Measurements from ENCODE around the gene TECPR2. TPM values are rescaled to one million over a fixed set of nuclear protein-coding genes. Genes with fewer than 3 reads are reported as not detected.
A peak's percentile ranks its signal among the peaks of the same experiment; 100 is the strongest.

Gene TECPR2
- total RNA-seq, 1 donor from 2014 or later, result 26.9 TPM

DNA sequence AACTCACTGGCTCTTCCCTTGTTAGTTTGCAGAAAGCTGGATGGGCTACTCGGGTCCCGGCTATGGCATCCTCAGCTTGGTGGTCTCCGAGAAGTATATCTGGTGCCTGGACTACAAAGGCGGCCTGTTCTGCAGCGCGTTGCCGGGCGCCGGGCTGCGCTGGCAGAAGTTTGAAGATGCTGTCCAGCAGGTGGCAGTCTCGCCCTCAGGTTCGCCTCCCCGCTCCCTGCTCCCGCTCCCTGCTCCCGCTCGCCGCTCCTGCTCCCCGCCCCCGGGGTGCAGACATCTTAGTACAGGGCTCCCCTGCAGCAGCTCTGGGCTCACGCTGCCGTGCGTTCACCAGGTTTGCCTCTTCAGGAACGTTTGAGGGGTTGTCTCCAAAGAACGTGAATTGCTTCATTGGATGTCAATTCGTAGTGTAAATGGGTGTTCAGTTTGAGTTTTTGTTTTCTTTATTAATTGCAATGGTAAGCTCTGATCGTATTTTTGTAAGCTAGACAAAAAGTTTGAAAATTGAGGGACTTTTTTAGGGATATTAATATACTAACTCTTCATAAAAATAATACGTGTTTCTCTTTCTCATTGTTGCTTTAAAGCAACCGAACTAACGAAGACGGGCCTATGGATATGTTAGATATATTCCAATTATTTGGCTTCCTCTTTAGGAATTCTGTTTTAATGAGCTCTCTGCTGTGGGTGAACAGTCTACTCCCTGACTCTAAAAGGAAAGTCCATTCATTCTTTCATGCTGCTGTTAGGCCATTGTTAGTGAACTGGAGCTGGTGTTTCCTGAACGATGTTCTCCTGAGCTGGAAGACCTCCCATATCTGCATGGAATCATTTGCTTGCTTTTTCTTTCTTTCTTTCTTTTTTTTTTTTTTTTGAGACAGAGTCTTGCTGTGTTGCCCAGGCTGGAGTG, 75.5 kb downstream of the TECPR2 start:
- H3K27me3 Mint-ChIP-seq (ENCODE audit: unreplicated experiment), result no peaks in the 10 kb centered on the region
- peak overlapping the region; percentile 47 for H3K4me3 Mint-ChIP-seq (ENCODE audit: unreplicated experiment)
- H3K9me3 Mint-ChIP-seq (ENCODE audit: unreplicated experiment), result no peaks in the 10 kb centered on the region
- peaks cover 6% of the 10 kb centered on the region for H3K4me1 Mint-ChIP-seq (ENCODE audit: unreplicated experiment)
- no peak overlapping the region for H3K27ac Mint-ChIP-seq (ENCODE audit: unreplicated experiment)
- H3K36me3 Mint-ChIP-seq (ENCODE audit: unreplicated experiment), result peaks cover 25% of the 10 kb centered on the region
- DNase-seq (ENCODE audit: extremely low spot score, unreplicated experiment), result peak; percentile 93
- TF ChIP-seq, protein P1, sequence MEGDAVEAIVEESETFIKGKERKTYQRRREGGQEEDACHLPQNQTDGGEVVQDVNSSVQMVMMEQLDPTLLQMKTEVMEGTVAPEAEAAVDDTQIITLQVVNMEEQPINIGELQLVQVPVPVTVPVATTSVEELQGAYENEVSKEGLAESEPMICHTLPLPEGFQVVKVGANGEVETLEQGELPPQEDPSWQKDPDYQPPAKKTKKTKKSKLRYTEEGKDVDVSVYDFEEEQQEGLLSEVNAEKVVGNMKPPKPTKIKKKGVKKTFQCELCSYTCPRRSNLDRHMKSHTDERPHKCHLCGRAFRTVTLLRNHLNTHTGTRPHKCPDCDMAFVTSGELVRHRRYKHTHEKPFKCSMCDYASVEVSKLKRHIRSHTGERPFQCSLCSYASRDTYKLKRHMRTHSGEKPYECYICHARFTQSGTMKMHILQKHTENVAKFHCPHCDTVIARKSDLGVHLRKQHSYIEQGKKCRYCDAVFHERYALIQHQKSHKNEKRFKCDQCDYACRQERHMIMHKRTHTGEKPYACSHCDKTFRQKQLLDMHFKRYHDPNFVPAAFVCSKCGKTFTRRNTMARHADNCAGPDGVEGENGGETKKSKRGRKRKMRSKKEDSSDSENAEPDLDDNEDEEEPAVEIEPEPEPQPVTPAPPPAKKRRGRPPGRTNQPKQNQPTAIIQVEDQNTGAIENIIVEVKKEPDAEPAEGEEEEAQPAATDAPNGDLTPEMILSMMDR (IDR thresholded peaks at IDR 0.05), result peak; percentile 89

DNA sequence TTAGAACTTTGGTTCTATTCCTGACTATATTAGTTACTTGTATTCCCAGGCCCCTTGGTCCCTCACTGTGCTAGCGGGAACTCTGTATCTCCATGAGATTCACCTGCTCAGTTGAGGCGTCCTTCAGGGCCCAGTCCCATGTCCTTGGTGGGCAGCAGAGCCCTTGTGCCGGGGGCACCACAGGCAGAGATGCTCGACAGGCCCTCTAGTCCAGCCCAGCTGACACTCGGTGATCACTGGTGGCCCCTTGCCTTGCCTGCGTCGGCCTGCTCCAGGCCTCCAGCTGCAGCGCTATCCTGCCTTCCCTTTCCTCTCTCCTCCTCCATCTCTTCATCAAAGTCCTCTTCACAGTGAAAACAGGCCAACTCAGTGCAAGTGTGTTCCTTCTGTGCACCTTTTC, 76.8 kb downstream of the TECPR2 start:
- Mint-ChIP-seq H3K27ac (ENCODE audit: unreplicated experiment) (no peak overlapping the region), H3K4me3 (ENCODE audit: unreplicated experiment) (no peak overlapping the region), H3K27me3 (ENCODE audit: unreplicated experiment) (no peaks in the 10 kb centered on the region), H3K9me3 (ENCODE audit: unreplicated experiment) (no peaks in the 10 kb centered on the region), H3K4me1 (ENCODE audit: unreplicated experiment) (peaks cover 6% of the 10 kb centered on the region), H3K36me3 (ENCODE audit: unreplicated experiment) (peaks cover 24% of the 10 kb centered on the region)
- TF ChIP-seq, protein P1 (IDR thresholded peaks at IDR 0.05), result no peak
- DNase-seq (ENCODE audit: extremely low spot score, unreplicated experiment), result no peak

DNA sequence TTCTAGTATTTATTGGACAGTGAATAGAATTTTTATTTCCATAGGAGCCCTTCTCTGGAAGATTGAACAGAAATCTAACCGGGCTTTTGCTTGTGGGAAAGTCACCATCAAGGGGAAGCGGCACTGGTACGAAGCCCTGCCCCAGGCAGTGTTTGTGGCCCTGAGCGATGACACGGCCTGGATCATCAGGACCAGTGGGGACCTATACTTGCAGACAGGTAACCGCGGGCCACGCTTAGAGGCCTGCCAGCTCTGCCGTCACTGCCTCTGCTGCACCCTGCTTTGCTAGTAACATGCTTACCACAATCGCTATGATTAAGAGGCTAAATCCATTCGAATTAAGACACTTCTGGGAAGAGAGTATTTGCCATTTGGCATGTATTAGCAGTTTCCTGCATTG, 77.7 kb downstream of the TECPR2 start:
- H3K27ac Mint-ChIP-seq (ENCODE audit: unreplicated experiment), result no peak overlapping the region
- no peak overlapping the region for H3K4me3 Mint-ChIP-seq (ENCODE audit: unreplicated experiment)
- peaks cover 29% of the 10 kb centered on the region for H3K36me3 Mint-ChIP-seq (ENCODE audit: unreplicated experiment)
- no peak for DNase-seq (ENCODE audit: extremely low spot score, unreplicated experiment)
- TF ChIP-seq, protein P1 (IDR thresholded peaks at IDR 0.05), result no peak
- peaks cover 6% of the 10 kb centered on the region for H3K4me1 Mint-ChIP-seq (ENCODE audit: unreplicated experiment)
- no peaks in the 10 kb centered on the region for H3K27me3 Mint-ChIP-seq (ENCODE audit: unreplicated experiment)
- H3K9me3 Mint-ChIP-seq (ENCODE audit: unreplicated experiment), result no peaks in the 10 kb centered on the region

DNA sequence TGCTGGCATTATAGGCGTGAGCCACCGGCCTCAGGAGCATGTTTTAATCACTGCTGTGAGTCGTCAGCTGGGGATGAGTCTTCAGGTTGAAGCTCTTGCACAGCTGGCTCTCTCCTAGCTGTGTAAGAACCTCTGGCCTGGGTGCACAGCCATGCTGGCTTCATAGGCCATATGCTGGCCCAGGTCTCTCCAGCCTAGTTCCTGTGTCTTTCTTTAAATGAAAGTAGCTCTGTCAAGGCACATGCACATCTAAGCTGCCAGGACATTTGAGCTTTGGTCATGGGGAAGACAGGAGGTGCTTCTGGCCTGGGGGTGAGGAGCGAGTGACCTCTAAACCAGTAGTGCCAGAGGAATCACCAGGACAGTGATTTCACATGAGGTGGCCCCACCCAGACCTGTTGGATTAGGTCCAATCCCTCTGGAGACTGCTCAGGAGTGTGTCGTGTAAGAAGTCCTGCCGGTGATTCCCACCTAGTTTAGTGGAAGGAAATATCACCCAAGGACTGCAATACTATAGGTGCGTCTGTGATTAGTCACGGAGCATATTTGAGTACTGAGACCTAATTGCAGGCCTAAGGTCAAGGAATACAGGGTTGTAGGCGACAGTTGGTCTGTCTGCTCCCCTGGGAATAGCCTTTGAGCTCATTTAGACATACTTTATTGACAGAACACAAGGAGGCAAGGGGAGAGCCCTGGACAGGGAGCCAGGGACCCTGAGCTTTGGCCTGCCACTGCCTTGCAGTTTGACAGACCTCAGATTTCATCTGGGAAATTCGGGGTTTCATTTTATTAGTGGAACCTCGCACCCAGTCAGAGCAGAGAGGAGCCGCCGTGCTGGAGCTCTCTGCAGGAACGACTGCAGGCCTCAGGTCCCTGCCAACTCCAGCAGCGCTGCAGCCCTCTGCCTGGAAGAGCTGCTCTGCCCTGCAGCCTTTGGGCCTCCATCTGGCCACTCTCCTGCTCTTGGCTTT, 79.8 kb downstream of the TECPR2 start:
- Mint-ChIP-seq H3K9me3 (ENCODE audit: unreplicated experiment) (no peaks in the 10 kb centered on the region), H3K27ac (ENCODE audit: unreplicated experiment) (no peak overlapping the region), H3K4me1 (ENCODE audit: unreplicated experiment) (peaks cover 6% of the 10 kb centered on the region), H3K4me3 (ENCODE audit: unreplicated experiment) (no peak overlapping the region), H3K36me3 (ENCODE audit: unreplicated experiment) (peaks cover 41% of the 10 kb centered on the region), H3K27me3 (ENCODE audit: unreplicated experiment) (no peaks in the 10 kb centered on the region)
- TF ChIP-seq, protein P1 (IDR thresholded peaks at IDR 0.05), result no peak
- no peak for DNase-seq (ENCODE audit: extremely low spot score, unreplicated experiment)

Measured in osteocyte (in vitro differentiated cells).